NCI-H345 treated with DMSO at 0.1 percent for 48 hours (cell line): ENCODE data around the gene FAM131B.
"Not testable (repeated sequence)": the region's sequence is repeated elsewhere in the genome, so short reads cannot be mapped to it uniquely, and the experiment has no call there.

Experiments
- DNase-seq: peaks from one replicate; lab custom pipeline; 2025; ENCODE audit not compliant: unreplicated experiment; lab: John Stamatoyannopoulos, UW

The FAM131B gene

GRCh38 chr7:143362131-143363015, at the start of gene FAM131B:
Gene FAM131B (minus strand): TSS chr7:143362713. CDS start chr7:143362603, 110 bp downstream.
- DNase-seq = no peak

GRCh38 chr7:143411976-143412708, 49.6 kb upstream of the FAM131B start:
- DNase-seq = no peak

- DNase-seq = no peak
Observed at GRCh38 chr7:143410521-143411004, 48.0 kb upstream of the FAM131B start.

- peak; percentile 51 for DNase-seq
Observed at GRCh38 chr7:143408686-143409561, 46.4 kb upstream of the FAM131B start, which contains the start of gene EPHA1. Gene EPHA1 (minus strand): TSS chr7:143408856. CDS start chr7:143408805, 51 bp downstream.

GRCh38 chr7:143408252-143408685, 45.8 kb upstream of the FAM131B start:
- no peak for DNase-seq

- no peak for DNase-seq
Observed at GRCh38 chr7:143407287-143408251, 45.1 kb upstream of the FAM131B start.

- no peak for DNase-seq
Observed at GRCh38 chr7:143406002-143406357, 43.5 kb upstream of the FAM131B start.

- no peak for DNase-seq
Observed at GRCh38 chr7:143405173-143406001, 42.9 kb upstream of the FAM131B start.

- DNase-seq = not testable (repeated sequence)
Observed at GRCh38 chr7:143402233-143402632, 39.7 kb upstream of the FAM131B start.

- no peak for DNase-seq
Observed at GRCh38 chr7:143401265-143401664, 38.8 kb upstream of the FAM131B start.

GRCh38 chr7:143399642-143400041, 37.1 kb upstream of the FAM131B start:
- DNase-seq = no peak

- DNase-seq = no peak
Observed at GRCh38 chr7:143399151-143399550, 36.6 kb upstream of the FAM131B start.

- no peak for DNase-seq
Observed at GRCh38 chr7:143398616-143399015, 36.1 kb upstream of the FAM131B start.

- DNase-seq = no peak
Observed at GRCh38 chr7:143397710-143398530, 35.4 kb upstream of the FAM131B start.

GRCh38 chr7:143396625-143397556, 34.4 kb upstream of the FAM131B start:
- DNase-seq = no peak

- DNase-seq = no peak
Observed at GRCh38 chr7:143396182-143396581, 33.7 kb upstream of the FAM131B start.
